ENCODE data around the gene SDK2. TPM values are rescaled to one million over a fixed set of nuclear protein-coding genes. Genes with fewer than 3 reads are reported as not detected.
A peak's percentile ranks its signal among the peaks of the same experiment; 100 is the strongest.

Gene SDK2
- total and polyA plus RNA-seq, 2 of the 8 experiments (the other 6 are each of a cell fraction or from before 2014, with no cell fraction given): 3.9 to 4.1 TPM

GRCh38 chr17:73536700-73537605 is 107.3 kb downstream of the SDK2 start:
- DNase-seq (ENCODE audit: low read depth in 1 of 2, low spot score in 2 of 2) (no peak), FAIRE-seq (no peak)
- H3K4me3 ChIP-seq (ENCODE audit: extremely low read depth in 1 of 4, insufficient read depth in 2 of 4, low read depth in 3 of 4, low read length in 4 of 4): no peak overlapping the region
- no peaks in the 10 kb centered on the region for H3K36me3 ChIP-seq (ENCODE audit: control insufficient read depth in 2 of 4, insufficient read depth in 4 of 4, low read length in 3 of 4)
- H2BK15ac ChIP-seq (ENCODE audit: low read length): peak overlapping the region; percentile 25; the same call in 1 of the 2 replicates
- H3K9ac ChIP-seq (replicated peaks in 1 of 4; ENCODE audit: extremely low read depth in 1 of 4, low read depth in 3 of 4, low read length in 3 of 4): no peak overlapping the region
- H2BK20ac ChIP-seq (ENCODE audit: low read length): no peak overlapping the region; the same call in 1 of the 2 replicates
- no peaks in the 10 kb centered on the region for H3K79me1 ChIP-seq (ENCODE audit: low read depth, low read length)
- H3K56ac ChIP-seq (replicated peaks; ENCODE audit: insufficient read length, low read depth, low read length): no peak overlapping the region
- no peak overlapping the region for H2BK5ac ChIP-seq (ENCODE audit: low read depth, low read length)
- H3K4me1 ChIP-seq (replicated peaks in 1 of 4; ENCODE audit: control insufficient read depth in 3 of 4, insufficient read depth in 4 of 4, low read length in 3 of 4): peaks cover 0 to 30% (median 13%) of the 10 kb centered on the region in 4 experiments; a peak in 6 of 7 replicates
- H2AK5ac ChIP-seq (ENCODE audit: low read depth, low read length): 0 out of 2 replicates have a peak overlapping the region, but pooled peaks have one; percentile 65
- H3K9me3 ChIP-seq (ENCODE audit: insufficient read depth in 2 of 2, low read depth in 1 of 2, low read length in 1 of 2): no peaks in the 10 kb centered on the region
- no peak overlapping the region for H4K8ac ChIP-seq (ENCODE audit: extremely low read depth, insufficient read depth, low read length)
- no peak overlapping the region for H4K91ac ChIP-seq (replicated peaks; ENCODE audit: insufficient read length, low read length)
- H2BK12ac ChIP-seq (ENCODE audit: low read depth, low read length): no peak overlapping the region
- no peaks in the 10 kb centered on the region for H3K79me2 ChIP-seq (ENCODE audit: control insufficient read depth in 1 of 2, insufficient read depth in 2 of 2, low read length in 2 of 2)
- H3K23me2 ChIP-seq (ENCODE audit: low read depth, low read length): no peaks in the 10 kb centered on the region
- ChIA-PET CTCF (ENCODE audit: partially characterized antibody) (interaction anchor here (1.7 to 3.4 kb wide), 3 partner anchors 13 to 58 kb away, joined by 3 to 11 read pairs (median 6); no protein-coding TSS in a partner anchor), POLR2A (ENCODE audit: partially characterized antibody) (no interaction called here)
- no peak overlapping the region for H4K5ac ChIP-seq (ENCODE audit: insufficient read length, low read depth, low read length)
- H2BK120ac ChIP-seq (replicated peaks; ENCODE audit: low read depth, low read length): no peak overlapping the region
- peak overlapping the region in 1 of 2 experiments; percentile 21; a peak in 1 of 4 replicates for H3K4me2 ChIP-seq (ENCODE audit: insufficient read depth in 1 of 2, low read depth in 2 of 2, low read length in 2 of 2)
- H3K23ac ChIP-seq (ENCODE audit: insufficient read length): no peak overlapping the region
- H3K14ac ChIP-seq (ENCODE audit: insufficient read length): no peak overlapping the region
- no peaks in the 10 kb centered on the region for H3K27me3 ChIP-seq (replicated peaks in 1 of 4; ENCODE audit: control insufficient read depth in 3 of 4, extremely low read depth in 1 of 4, insufficient read depth in 3 of 4, low read length in 3 of 4)
- peaks cover 0 to 3% of the 10 kb centered on the region in 2 experiments for H4K20me1 ChIP-seq (replicated peaks in 1 of 2; ENCODE audit: control insufficient read depth in 1 of 2, insufficient read depth in 2 of 2, low read length in 2 of 2)
- no peak overlapping the region for H3K4ac ChIP-seq (replicated peaks; ENCODE audit: insufficient read length, low read depth, low read length)
- no peak overlapping the region for H3K27ac ChIP-seq (ENCODE audit: low read depth, low read length)
- H2AFZ ChIP-seq (ENCODE audit: low read length): no peak overlapping the region
- no peak overlapping the region; the same call in 1 of the 2 replicates for H3K18ac ChIP-seq (ENCODE audit: extremely low read depth, low read length)
- WGBS, 2 experiments (ENCODE audit: extremely low coverage in 1 of 2, insufficient coverage in 1 of 2, insufficient read length in 1 of 2, insufficient replicate concordance in 2 of 2, low coverage in 1 of 2, low lambda C conversion rate in 2 of 2, missing lambda C conversion rate in 1 of 2): 92% methylated on average over 28 of the region's 28 CpGs; no CpG with 5 or more reads in 1 of the 2 experiments
- TF ChIP-seq, protein P1, sequence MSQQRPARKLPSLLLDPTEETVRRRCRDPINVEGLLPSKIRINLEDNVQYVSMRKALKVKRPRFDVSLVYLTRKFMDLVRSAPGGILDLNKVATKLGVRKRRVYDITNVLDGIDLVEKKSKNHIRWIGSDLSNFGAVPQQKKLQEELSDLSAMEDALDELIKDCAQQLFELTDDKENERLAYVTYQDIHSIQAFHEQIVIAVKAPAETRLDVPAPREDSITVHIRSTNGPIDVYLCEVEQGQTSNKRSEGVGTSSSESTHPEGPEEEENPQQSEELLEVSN (IDR thresholded peaks at IDR 0.05): no peak
- TF ChIP-seq SRF (IDR thresholded peaks at IDR 0.05; ENCODE audit: low read depth, low read length) (no peak), ASH2L (IDR thresholded peaks at IDR 0.05; ENCODE audit: low read length) (no peak), JUN (IDR thresholded peaks at IDR 0.05; ENCODE audit: low read depth, low read length) (no peak), KDM4A (IDR thresholded peaks at IDR 0.05; ENCODE audit: low read depth, low read length, severe bottlenecking) (no peak)
- TF ChIP-seq, protein P2, sequence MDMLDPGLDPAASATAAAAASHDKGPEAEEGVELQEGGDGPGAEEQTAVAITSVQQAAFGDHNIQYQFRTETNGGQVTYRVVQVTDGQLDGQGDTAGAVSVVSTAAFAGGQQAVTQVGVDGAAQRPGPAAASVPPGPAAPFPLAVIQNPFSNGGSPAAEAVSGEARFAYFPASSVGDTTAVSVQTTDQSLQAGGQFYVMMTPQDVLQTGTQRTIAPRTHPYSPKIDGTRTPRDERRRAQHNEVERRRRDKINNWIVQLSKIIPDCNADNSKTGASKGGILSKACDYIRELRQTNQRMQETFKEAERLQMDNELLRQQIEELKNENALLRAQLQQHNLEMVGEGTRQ (IDR thresholded peaks at IDR 0.05; ENCODE audit: low read length): no peak
